DND-41 (cell line): ENCODE measurements around the gene TOGARAM2.
A peak's percentile ranks its signal among the peaks of the same experiment; 100 is the strongest.

Source experiments
- ATAC-seq: fragments of 200-7000 bp; cut with Tn5 transposase; 3 replicates; pipeline ENCODE4 v1.9.1; 2021; ENCODE audit warnings: low read depth; ENCODE audit not compliant: insufficient read depth
- DNase-seq: peaks from one replicate; pipeline ENCODE4 v3.0.0-alpha.2; 2020
- H2AFZ ChIP-seq: 2 replicates; pipeline ENCODE4 v1.6.0; 2012; ENCODE audit warnings: low read depth, low read length
- H3K27ac ChIP-seq: 2 replicates; pipeline ENCODE4 v1.5.1; 2012; ENCODE audit warnings: low read length, inconsistent platforms
- H3K27me3 ChIP-seq: fragments of 200-600 bp; sonication (generic); 2 replicates; pipeline ENCODE4 v1.6.0; 2012; ENCODE audit warnings: low read length, mild to moderate bottlenecking, inconsistent platforms; ENCODE audit not compliant: insufficient read depth, poor library complexity
- H3K36me3 ChIP-seq: 2 replicates; pipeline ENCODE4 v1.5.1; 2012; ENCODE audit warnings: low read length, inconsistent platforms; ENCODE audit not compliant: insufficient read depth
- H3K4me1 ChIP-seq: 2 replicates; pipeline ENCODE4 v1.5.1; 2012; ENCODE audit warnings: mild to moderate bottlenecking, low read length; ENCODE audit not compliant: insufficient read depth
- H3K4me2 ChIP-seq: 2 replicates; pipeline ENCODE4 v1.6.0; 2012; ENCODE audit warnings: mild to moderate bottlenecking, moderate library complexity, low read length, inconsistent platforms; ENCODE audit not compliant: insufficient read depth
- H3K4me3 ChIP-seq, 2 experiments: fragments of 200-600 bp in 1 of 2; shearing (Covaris generic) in 1 of 2; 2 replicates each; pipeline ENCODE4 v1.5.1; 2012 to 2016; ENCODE audit warnings: inconsistent platforms in 2 of 2, low read length in 2 of 2, mild to moderate bottlenecking in 2 of 2, low read depth in 1 of 2, moderate library complexity in 1 of 2
- H3K79me2 ChIP-seq: 2 replicates; pipeline ENCODE4 v1.6.0; 2012; ENCODE audit warnings: low read length, inconsistent platforms; ENCODE audit not compliant: insufficient read depth
- H3K9ac ChIP-seq: 2 replicates; pipeline ENCODE4 v1.6.0; 2012; ENCODE audit warnings: low read depth, mild to moderate bottlenecking, inconsistent platforms, low read length, moderate library complexity
- H3K9me3 ChIP-seq: 2 replicates; pipeline ENCODE4 v1.5.1; 2012; ENCODE audit warnings: low read length, moderate library complexity, mild to moderate bottlenecking, inconsistent platforms; ENCODE audit not compliant: insufficient read depth, severe bottlenecking
- H4K20me1 ChIP-seq: 2 replicates; pipeline ENCODE4 v1.6.0; 2012; ENCODE audit warnings: low read length; ENCODE audit not compliant: insufficient read depth
- EZH2 ChIP-seq: IDR thresholded peaks from 3 replicates; pipeline ENCODE4 v1.6.1; 2012; ENCODE audit warnings: borderline replicate concordance, low read depth, mild to moderate bottlenecking, moderate library complexity, low read length, inconsistent platforms; ENCODE audit not compliant: severe bottlenecking
- TF ChIP-seq, protein P1 (sequence below): IDR thresholded peaks from 2 replicates; pipeline ENCODE4 v1.5.1; 2012; ENCODE audit warnings: borderline replicate concordance, low read length, moderate library complexity, mild to moderate bottlenecking; ENCODE audit not compliant: poor library complexity, severe bottlenecking; ENCODE audit errors: extremely low read depth

TOGARAM2 gene

GRCh38 chr2:29014811-29015421, 33.8 kb downstream of the TOGARAM2 start:
- peaks cover 26% of the 10 kb centered on the region for H3K4me1 ChIP-seq
- no peak overlapping the region for H2AFZ ChIP-seq
- no peaks in the 10 kb centered on the region for H3K36me3 ChIP-seq
- peak; percentile 51 for DNase-seq
- TF ChIP-seq EZH2 = no peak
- TF ChIP-seq, protein P1, sequence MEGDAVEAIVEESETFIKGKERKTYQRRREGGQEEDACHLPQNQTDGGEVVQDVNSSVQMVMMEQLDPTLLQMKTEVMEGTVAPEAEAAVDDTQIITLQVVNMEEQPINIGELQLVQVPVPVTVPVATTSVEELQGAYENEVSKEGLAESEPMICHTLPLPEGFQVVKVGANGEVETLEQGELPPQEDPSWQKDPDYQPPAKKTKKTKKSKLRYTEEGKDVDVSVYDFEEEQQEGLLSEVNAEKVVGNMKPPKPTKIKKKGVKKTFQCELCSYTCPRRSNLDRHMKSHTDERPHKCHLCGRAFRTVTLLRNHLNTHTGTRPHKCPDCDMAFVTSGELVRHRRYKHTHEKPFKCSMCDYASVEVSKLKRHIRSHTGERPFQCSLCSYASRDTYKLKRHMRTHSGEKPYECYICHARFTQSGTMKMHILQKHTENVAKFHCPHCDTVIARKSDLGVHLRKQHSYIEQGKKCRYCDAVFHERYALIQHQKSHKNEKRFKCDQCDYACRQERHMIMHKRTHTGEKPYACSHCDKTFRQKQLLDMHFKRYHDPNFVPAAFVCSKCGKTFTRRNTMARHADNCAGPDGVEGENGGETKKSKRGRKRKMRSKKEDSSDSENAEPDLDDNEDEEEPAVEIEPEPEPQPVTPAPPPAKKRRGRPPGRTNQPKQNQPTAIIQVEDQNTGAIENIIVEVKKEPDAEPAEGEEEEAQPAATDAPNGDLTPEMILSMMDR = no peak
- no peak overlapping the region for H3K9ac ChIP-seq
- H3K4me3 ChIP-seq = no peak overlapping the region
- no peak overlapping the region for H3K4me2 ChIP-seq
- no peaks in the 10 kb centered on the region for H3K27me3 ChIP-seq
- peak; percentile 58 for ATAC-seq
- H4K20me1 ChIP-seq = 0 out of 2 replicates have a peak, but pooled peaks cover 2% of the 10 kb centered on the region
- H3K27ac ChIP-seq = 0 out of 2 replicates have a peak overlapping the region, but pooled peaks have one; percentile 4
- no peaks in the 10 kb centered on the region for H3K9me3 ChIP-seq
- H3K79me2 ChIP-seq = no peaks in the 10 kb centered on the region

DNA sequence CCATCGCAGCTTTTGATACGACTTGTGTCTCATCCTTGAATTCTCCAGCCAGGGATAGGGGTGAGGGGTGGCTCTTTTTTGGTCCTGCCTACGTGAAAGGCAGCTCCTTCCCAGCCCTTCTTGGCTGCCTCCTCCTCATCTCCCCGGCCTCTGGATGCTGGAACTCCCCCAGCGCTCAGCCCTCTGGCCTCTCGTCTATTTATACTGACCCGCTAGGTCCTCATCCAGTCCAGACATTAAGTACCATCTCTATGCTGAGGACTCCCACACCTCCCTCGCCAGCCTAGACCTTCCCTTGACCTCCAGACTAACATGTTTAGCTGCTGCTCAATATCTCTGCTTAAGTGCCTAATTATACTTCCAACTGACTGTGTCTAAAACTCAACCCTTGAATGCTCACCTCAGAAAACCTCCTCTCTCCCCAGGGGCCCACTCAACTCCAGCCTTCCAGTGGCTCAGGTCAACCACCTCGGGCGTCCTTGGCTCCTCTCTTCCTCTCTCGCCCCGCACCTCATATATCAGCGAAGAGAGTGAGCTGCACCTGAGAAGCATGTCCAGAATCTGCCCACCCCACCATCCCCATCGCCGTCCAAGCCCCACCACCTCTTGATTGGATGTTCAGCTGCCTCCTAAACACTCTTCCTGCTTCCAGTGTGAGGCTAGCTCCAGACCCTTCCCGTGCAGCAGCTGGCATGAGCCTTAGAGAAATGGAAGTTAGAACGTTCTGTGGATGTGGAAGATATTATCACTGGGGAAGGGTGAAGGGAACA, 34.8 kb downstream of the TOGARAM2 start:
- Histone ChIP-seq H3K27me3 (peaks cover 2% of the 10 kb centered on the region), H3K36me3 (no peaks in the 10 kb centered on the region), H3K9ac (no peak overlapping the region), H4K20me1 (0 out of 2 replicates have a peak, but pooled peaks cover 2% of the 10 kb centered on the region), H3K9me3 (no peaks in the 10 kb centered on the region), H3K4me2 (no peak overlapping the region), H3K27ac (no peak overlapping the region), H2AFZ (no peak overlapping the region), H3K4me3 (no peak overlapping the region), H3K4me1 (peaks cover 17% of the 10 kb centered on the region), H3K79me2 (no peaks in the 10 kb centered on the region)
- ATAC-seq (no peak), DNase-seq (no peak)
- TF ChIP-seq, protein P1 = no peak
- TF ChIP-seq EZH2 = no peak

DNA sequence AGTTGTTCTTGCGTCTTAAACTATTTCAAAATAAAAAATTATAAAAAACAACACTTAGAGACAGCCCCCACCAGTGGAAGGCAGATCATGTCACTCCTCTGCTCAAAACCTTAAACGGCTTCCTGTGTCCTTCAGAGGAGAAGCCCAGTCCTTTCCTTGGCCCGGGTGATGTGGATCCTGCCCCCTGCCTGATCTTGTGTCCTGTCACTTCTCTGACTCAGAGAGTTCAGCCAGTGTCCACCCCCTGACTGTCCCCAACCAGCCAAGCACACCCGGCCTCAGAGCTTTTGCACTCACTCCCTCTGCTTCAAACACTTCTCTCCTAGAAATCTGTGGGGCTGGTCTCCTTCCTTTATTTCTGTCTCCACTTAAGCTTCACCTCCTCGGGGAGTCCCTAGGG, 35.4 kb downstream of the TOGARAM2 start:
- Histone ChIP-seq H2AFZ (no peak overlapping the region), H3K4me2 (no peak overlapping the region), H3K9ac (no peak overlapping the region), H3K4me1 (peaks cover 12% of the 10 kb centered on the region), H3K27ac (no peak overlapping the region), H3K79me2 (no peaks in the 10 kb centered on the region), H3K9me3 (no peaks in the 10 kb centered on the region), H3K27me3 (peaks cover 2% of the 10 kb centered on the region), H3K36me3 (no peaks in the 10 kb centered on the region), H4K20me1 (0 out of 2 replicates have a peak, but pooled peaks cover 2% of the 10 kb centered on the region), H3K4me3 (no peak overlapping the region)
- no peak for ATAC-seq
- TF ChIP-seq, protein P1 = no peak
- TF ChIP-seq EZH2 = no peak
- DNase-seq = no peak
